Stomach (tissue), 4 donors: ENCODE data around the gene GLT8D1.

Source experiments
- POLR2A ChIP-seq, 4 donors: fragments of 450-650 bp; IDR thresholded peaks; one replicate each; pipeline ENCODE4 v1.6.1; 2016; ENCODE audit warnings: antibody characterized with exemption in 4 of 4, control low read depth in 2 of 4, mild to moderate bottlenecking in 1 of 4, moderate library complexity in 1 of 4
- POLR2AphosphoS5 ChIP-seq, 3 donors: sonication (generic); formaldehyde crosslinking; IDR thresholded peaks; one replicate each; pipeline ENCODE4 v1.6.1; 2016; ENCODE audit warnings: antibody characterized with exemption in 3 of 3
- TF ChIP-seq, protein P1 (sequence below), 7 experiments: fragments of 450-650 bp in 4 of 7; fragments of 200-600 bp in 3 of 7; sonication (generic) in 3 of 7; IDR thresholded peaks; one replicate each; pipeline ENCODE4 v1.5.1; 2016 to 2019; ENCODE audit warnings: antibody characterized with exemption in 7 of 7, control low read depth in 2 of 7, mild to moderate bottlenecking in 1 of 7

DNA sequence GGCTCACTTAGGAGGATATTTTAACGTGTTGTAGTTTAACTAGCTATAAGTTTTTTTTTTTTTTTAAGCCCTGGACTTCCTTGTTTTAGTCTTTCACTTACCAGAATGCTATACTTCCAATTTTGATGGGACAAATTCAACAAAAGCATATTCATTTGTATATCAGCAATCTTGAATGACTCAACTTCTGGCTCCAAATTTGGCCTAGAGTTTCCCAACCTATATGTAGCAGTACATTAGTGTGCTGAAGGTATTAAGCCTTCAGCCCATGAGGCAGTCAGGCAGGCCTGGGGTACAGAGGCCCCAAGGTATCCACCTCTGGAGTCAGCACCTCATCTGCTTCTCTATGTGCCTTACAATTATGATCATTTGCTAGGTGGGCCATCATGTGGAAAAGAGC is 25.8 kb downstream of the GLT8D1 start:
- TF ChIP-seq, protein P1, sequence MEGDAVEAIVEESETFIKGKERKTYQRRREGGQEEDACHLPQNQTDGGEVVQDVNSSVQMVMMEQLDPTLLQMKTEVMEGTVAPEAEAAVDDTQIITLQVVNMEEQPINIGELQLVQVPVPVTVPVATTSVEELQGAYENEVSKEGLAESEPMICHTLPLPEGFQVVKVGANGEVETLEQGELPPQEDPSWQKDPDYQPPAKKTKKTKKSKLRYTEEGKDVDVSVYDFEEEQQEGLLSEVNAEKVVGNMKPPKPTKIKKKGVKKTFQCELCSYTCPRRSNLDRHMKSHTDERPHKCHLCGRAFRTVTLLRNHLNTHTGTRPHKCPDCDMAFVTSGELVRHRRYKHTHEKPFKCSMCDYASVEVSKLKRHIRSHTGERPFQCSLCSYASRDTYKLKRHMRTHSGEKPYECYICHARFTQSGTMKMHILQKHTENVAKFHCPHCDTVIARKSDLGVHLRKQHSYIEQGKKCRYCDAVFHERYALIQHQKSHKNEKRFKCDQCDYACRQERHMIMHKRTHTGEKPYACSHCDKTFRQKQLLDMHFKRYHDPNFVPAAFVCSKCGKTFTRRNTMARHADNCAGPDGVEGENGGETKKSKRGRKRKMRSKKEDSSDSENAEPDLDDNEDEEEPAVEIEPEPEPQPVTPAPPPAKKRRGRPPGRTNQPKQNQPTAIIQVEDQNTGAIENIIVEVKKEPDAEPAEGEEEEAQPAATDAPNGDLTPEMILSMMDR (IDR thresholded peaks at IDR 0.05), result no peak
- TF ChIP-seq POLR2A (IDR thresholded peaks at IDR 0.05) (no peak), POLR2AphosphoS5 (IDR thresholded peaks at IDR 0.05) (no peak)
